Small intestine (tissue), 7 donors: ENCODE results near the gene SPRR1A. TPM values are rescaled to one million over a fixed set of nuclear protein-coding genes. Genes with fewer than 3 reads are reported as not detected.

Experiments
- DNase-seq, 2 donors: peaks; one replicate each; pipeline versions ENCODE4 v3.0.0 to v3.0.0-alpha.2; 2013
- FAIRE-seq: peaks from 2 replicates; lab custom pipeline; 2012; peaks lifted over from hg19 to GRCh38; lab: Jason Lieb, UNC
- H3K27ac ChIP-seq, 3 donors: one replicate each; pipeline ENCODE4 v1.5.1; 2013; ENCODE audit warnings: low read length in 2 of 3, mild to moderate bottlenecking in 2 of 3, control low read depth in 1 of 3, inconsistent platforms in 1 of 3, low read depth in 1 of 3, moderate library complexity in 1 of 3
- H3K27me3 ChIP-seq, 3 donors: one replicate each; pipeline ENCODE4 v1.6.1; 2013; ENCODE audit warnings: low read length in 3 of 3, inconsistent platforms in 1 of 3; ENCODE audit not compliant: control insufficient read depth in 3 of 3, insufficient read depth in 3 of 3
- H3K36me3 ChIP-seq, 3 donors: one replicate each; pipeline ENCODE4 v1.6.1; 2013; ENCODE audit warnings: low read length in 3 of 3, inconsistent platforms in 1 of 3, low read depth in 1 of 3, mild to moderate bottlenecking in 1 of 3, moderate library complexity in 1 of 3; ENCODE audit not compliant: control insufficient read depth in 3 of 3, insufficient read depth in 2 of 3
- H3K4me1 ChIP-seq, 3 donors: one replicate each; pipeline ENCODE4 v1.6.1; 2013; ENCODE audit warnings: low read length in 2 of 3, inconsistent platforms in 1 of 3, low read depth in 1 of 3, mild to moderate bottlenecking in 1 of 3, moderate library complexity in 1 of 3; ENCODE audit not compliant: control insufficient read depth in 3 of 3, insufficient read depth in 2 of 3
- H3K4me3 ChIP-seq, 3 donors: one replicate each; pipeline ENCODE4 v1.5.1; 2013; ENCODE audit warnings: low read length in 3 of 3, control low read depth in 1 of 3, inconsistent platforms in 1 of 3, low read depth in 1 of 3, mild to moderate bottlenecking in 1 of 3, moderate library complexity in 1 of 3
- H3K9me3 ChIP-seq, 2 donors: one replicate each; pipeline ENCODE4 v1.6.1; 2013; ENCODE audit warnings: low read depth in 1 of 2, low read length in 1 of 2; ENCODE audit not compliant: control insufficient read depth in 2 of 2, insufficient read depth in 1 of 2
- WGBS, 3 donors: extraction: QIAGEN DNeasy Blood & Tissue Kit; methylation state at CpG; one replicate each; pipeline ENCODE4 v1.1.7; 2013; 5-methylcytosine and 5-hydroxymethylcytosine counted together
- polyA plus RNA-seq, 4 donors: library from polyadenylated mRNA; stranded (reverse) in 3 of 4; unstranded in 1 of 4; fragments of 200-250 nt in 3 of 4; fragments of 120-200 nt in 1 of 4; gene quantifications; one replicate each; pipeline versions ENCODE4 v1.2.1 to v1.2.3, GENCODE V29; 2013
- donor health status: healthy with polysubstance abuse.
- donor health status: control.
- donor health status: control.
- donor health status: Bipolar disorder and iron deficiency.
- donor health status: healthy.

Gene SPRR1A
- polyA plus RNA-seq, 4 donors: not detected

DNA sequence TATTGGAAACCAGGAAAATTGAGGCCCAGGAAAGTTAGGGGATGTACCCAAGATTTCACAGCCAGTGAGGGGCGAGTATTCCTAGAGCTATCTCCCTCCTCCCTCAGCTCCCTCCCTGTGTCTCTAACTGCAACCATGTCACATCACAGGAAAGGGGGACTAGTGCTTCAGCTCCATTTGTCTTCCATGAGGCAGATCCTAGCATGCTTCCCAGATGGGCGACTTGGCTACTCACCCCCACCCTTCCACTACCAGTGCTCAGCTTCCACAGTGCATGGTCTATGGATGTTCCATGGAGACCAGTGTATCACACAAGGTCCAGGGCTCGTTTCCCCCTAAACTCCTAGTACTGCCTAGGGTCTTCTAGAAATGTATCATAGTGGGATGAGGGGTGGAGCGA is 18.0 kb upstream of the SPRR1A start:
- peaks cover 0 to 5% (median 0%) of the 10 kb centered on the region in 3 donors for H3K27me3 ChIP-seq
- DNase-seq: no peak
- 64 to 82% (median 66%) methylated on average over 4 of the region's 4 CpGs for WGBS, 3 donors
- FAIRE-seq: no peak
- no peak overlapping the region for H3K27ac ChIP-seq
- H3K4me3 ChIP-seq: no peak overlapping the region
- peaks cover 0 to 11% (median 0%) of the 10 kb centered on the region in 3 donors for H3K4me1 ChIP-seq
- H3K36me3 ChIP-seq: no peaks in the 10 kb centered on the region
- H3K9me3 ChIP-seq: no peaks in the 10 kb centered on the region

DNA sequence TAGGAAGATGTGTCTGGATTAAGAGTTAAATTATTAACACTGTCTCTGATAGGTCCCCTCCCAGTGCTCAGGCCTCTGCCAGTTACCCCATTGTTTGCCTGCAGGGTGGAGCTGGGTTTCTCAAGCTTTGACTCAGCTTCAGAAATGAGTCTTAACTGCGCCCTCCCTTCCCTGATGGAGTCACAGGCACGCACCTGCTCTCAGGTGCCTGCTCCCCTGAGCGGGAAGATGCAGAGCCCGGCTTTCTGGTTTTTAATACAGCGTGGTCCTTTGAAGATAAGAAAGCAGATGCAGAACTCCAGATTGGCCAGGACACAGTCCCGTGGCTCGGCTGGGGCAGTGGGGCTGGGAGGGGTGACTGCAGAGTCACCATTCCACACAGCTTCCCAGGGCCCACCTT is 16.7 kb upstream of the SPRR1A start:
- Histone ChIP-seq H3K27me3 (peaks cover 0 to 1% (median 0%) of the 10 kb centered on the region in 3 donors), H3K36me3 (no peaks in the 10 kb centered on the region), H3K9me3 (no peaks in the 10 kb centered on the region), H3K4me1 (peaks cover 0 to 11% (median 0%) of the 10 kb centered on the region in 3 donors), H3K4me3 (no peak overlapping the region), H3K27ac (no peak overlapping the region)
- DNase-seq (peak in 1 of 2 donors; percentile 33), FAIRE-seq (no peak)
- WGBS, 3 donors: 13 to 49% (median 14%) methylated on average over 7 of the region's 7 CpGs

DNA sequence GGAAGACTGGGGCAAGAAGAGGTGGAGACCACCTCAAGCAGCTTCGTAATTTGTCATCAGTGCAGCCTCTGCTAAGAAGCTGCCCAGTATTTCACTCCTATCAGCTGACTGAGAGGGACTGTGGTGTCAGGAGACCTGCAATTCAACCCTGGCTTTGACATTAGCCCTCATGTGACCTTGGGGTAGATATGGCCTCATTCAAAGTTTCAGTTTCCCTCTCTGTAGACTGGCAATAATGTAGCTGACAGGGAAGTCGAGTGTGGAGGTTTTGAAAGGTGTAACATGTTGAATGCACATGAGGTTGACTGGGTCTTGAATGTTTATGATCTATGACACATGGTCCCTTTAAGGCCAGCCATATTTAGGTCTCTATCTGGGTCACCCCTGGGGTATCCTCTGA is 15.6 kb upstream of the SPRR1A start:
- Histone ChIP-seq H3K27ac (no peak overlapping the region), H3K9me3 (no peaks in the 10 kb centered on the region), H3K36me3 (no peaks in the 10 kb centered on the region), H3K4me3 (no peak overlapping the region), H3K4me1 (peaks cover 0 to 11% (median 0%) of the 10 kb centered on the region in 3 donors), H3K27me3 (peaks cover 0 to 1% (median 0%) of the 10 kb centered on the region in 3 donors)
- 41 to 58% (median 46%) methylated on average over 2 of the region's 2 CpGs for WGBS, 3 donors
- FAIRE-seq: no peak
- DNase-seq: peak in 1 of 2 donors; percentile 70

DNA sequence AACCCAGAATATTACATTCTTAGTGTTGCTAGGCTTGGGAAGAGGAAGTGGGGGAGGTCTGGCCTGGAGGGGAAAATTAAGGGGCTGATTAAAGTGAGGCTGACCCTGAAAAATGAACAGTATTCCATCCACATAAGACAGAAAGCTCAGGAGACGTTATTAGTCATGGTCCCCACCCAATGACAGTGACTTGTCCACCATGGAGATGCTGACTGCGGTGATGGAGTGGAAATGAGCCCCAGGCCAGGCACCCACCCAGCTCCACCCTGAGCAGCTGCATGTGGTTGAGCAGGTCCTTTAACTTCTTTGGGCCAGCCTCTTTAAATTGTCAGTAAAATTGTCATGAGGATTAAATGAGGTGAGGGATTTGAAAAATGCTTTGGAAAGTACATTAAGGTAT is 14.8 kb upstream of the SPRR1A start:
- H3K36me3 ChIP-seq: no peaks in the 10 kb centered on the region
- peaks cover 0 to 11% (median 0%) of the 10 kb centered on the region in 3 donors for H3K4me1 ChIP-seq
- no peaks in the 10 kb centered on the region for H3K9me3 ChIP-seq
- DNase-seq (no peak), FAIRE-seq (no peak)
- WGBS, 3 donors: 65 to 84% (median 83%) methylated on average over 2 of the region's 2 CpGs
- H3K27ac ChIP-seq: no peak overlapping the region
- no peak overlapping the region for H3K4me3 ChIP-seq
- H3K27me3 ChIP-seq: peaks cover 0 to 1% (median 0%) of the 10 kb centered on the region in 3 donors

DNA sequence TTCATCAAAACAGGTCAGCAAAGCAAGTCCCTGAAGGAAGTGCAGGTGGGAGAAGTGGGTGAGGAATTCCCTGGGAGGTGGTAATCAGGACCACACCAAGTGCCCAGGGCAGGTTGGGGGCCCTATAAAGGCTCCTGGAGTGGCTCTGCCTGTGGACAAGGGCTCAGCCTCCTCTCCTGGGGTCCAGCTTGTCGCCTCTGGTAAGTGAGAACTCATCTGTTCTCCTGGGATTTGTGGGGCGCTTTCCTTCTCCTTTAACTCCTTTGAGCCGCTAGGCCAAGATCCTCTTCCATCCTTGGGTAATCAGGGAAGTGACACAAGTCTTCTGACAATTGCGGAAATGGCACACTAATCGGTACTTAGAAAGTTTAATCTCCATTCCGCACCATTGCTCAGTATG is 13.4 kb upstream of the SPRR1A start, which contains the start of gene SPRR4:
Gene SPRR4, plus strand, starts transcription at position 154 of the 400 bp plus-strand sequence. CDS start 1,243 bp downstream, outside the sequence.
- Histone ChIP-seq H3K27me3 (peaks cover 0 to 1% (median 0%) of the 10 kb centered on the region in 3 donors), H3K4me1 (peaks cover 0 to 11% (median 0%) of the 10 kb centered on the region in 3 donors), H3K9me3 (no peaks in the 10 kb centered on the region), H3K4me3 (no peak within 1 kb of the TSS), H3K36me3 (no peaks in the 10 kb centered on the region), H3K27ac (no peak within 1 kb of the TSS)
- no peak for DNase-seq
- 90 to 93% (median 91%) methylated on average over 6 of the region's 6 CpGs for WGBS, 3 donors
- FAIRE-seq: no peak

DNA sequence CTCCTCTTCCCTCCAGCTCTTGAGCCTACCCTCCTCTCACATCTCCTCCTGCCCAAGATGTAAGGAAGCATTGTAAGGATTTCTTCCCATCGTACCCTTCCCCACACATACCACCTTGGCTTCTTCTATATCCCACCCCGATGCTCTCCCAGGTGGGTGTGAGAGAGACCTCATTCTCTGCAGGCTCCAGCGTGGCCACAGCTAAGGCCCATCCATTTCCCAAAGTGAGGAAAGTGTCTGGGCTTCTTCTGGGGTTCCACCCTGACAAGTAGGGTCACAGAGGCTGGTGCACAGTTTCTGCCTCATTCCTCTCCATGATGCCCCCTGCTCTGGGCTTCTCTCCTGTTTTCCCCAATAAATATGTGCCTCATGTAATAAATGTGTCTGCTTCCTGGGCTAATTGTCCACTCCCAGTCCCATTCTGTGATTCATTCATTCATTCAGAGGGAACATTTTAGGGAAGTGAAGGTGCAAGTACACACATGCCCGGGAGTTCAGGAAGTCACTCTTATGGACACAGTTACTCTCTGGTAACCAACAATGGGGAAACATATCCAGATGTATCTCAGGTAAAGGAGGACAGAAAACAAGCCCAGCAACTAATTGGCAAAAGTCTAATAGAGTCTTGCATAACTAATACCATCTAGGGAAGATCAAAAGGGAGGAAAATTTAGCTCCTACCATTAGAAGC is 11.5 kb upstream of the SPRR1A start:
- no peak overlapping the region for H3K27ac ChIP-seq
- no peak for FAIRE-seq
- H3K36me3 ChIP-seq: no peaks in the 10 kb centered on the region
- H3K4me3 ChIP-seq: no peak overlapping the region
- DNase-seq: no peak
- peaks cover 0 to 1% (median 0%) of the 10 kb centered on the region in 3 donors for H3K27me3 ChIP-seq
- no peaks in the 10 kb centered on the region for H3K9me3 ChIP-seq
- H3K4me1 ChIP-seq: peaks cover 0 to 9% (median 0%) of the 10 kb centered on the region in 3 donors
- 71 to 75% (median 73%) methylated on average over 4 of the region's 4 CpGs for WGBS, 3 donors

DNA sequence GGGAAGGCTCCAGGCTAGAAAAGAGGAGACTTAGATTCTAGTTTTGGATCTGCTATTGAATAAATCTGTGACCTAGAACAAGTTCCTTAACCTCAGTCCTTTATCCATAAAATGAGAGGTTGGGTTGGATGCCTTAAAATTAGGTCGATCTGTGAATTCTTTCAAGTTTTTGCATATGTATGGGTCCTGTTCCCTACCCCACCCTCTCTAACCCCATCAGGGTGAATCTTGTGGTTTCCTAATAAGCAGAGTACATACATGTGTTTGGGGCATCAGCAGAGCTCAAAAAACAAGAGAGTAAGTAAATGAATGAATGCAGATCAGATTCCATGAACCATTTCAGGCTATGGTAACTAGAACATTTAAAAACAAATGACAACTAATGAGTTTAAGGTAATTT is 7.2 kb upstream of the SPRR1A start:
- H3K4me1 ChIP-seq: peaks cover 0 to 21% (median 0%) of the 10 kb centered on the region in 3 donors
- H3K27me3 ChIP-seq: no peaks in the 10 kb centered on the region
- H3K4me3 ChIP-seq: no peak overlapping the region
- no peak for DNase-seq
- no peak for FAIRE-seq
- no peaks in the 10 kb centered on the region for H3K9me3 ChIP-seq
- WGBS, 3 donors: 59 to 64% (median 60%) methylated on average over 1 of the region's 1 CpG
- H3K27ac ChIP-seq: no peak overlapping the region
- H3K36me3 ChIP-seq: no peaks in the 10 kb centered on the region

DNA sequence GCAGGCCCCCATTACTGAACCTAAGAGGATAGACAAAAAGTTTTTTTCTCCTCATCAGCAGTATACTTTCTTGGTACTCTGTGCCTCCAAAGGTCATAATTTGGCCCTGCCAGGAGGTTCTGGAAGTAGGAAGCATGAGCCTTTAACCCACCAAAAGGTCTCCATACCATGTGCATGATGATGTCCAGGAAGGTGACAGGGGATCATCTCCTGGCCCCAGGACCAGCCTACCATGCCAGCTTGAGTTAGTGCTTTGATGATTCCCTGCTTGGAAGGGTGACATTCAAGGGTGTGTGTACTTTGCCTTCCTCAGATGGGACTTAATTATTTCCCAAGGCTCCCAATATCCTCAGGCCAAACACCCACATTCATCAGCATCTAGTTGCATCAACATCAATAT is 6.3 kb upstream of the SPRR1A start:
- no peaks in the 10 kb centered on the region for H3K9me3 ChIP-seq
- H3K4me1 ChIP-seq: peaks cover 0 to 21% (median 0%) of the 10 kb centered on the region in 3 donors
- no peak overlapping the region for H3K27ac ChIP-seq
- peaks cover 0 to 3% (median 0%) of the 10 kb centered on the region in 3 donors for H3K27me3 ChIP-seq
- FAIRE-seq: no peak
- DNase-seq: no peak
- H3K36me3 ChIP-seq: no peaks in the 10 kb centered on the region
- no peak overlapping the region for H3K4me3 ChIP-seq
